H1 (cell line): Measurements from ENCODE around the gene PGLYRP1. TPM values are rescaled to one million over a fixed set of nuclear protein-coding genes. Genes with fewer than 3 reads are reported as not detected.

ENCODE experiments used
- CTCF ChIA-PET: fragments of 300-600 bp; sonication (Branson Sonifier 250); formaldehyde crosslinking; loops from one replicate; lab custom pipeline; 2021; ENCODE audit not compliant: partially characterized antibody; lab: Charles Lee
- POLR2A ChIA-PET: fragments of 300-600 bp; sonication (Branson Sonifier 250); formaldehyde crosslinking; loops from one replicate; lab custom pipeline; 2021; ENCODE audit warnings: inconsistent platforms; ENCODE audit not compliant: partially characterized antibody; lab: Charles Lee
- DNase-seq, 2 experiments: peaks; one replicate each; pipeline versions ENCODE4 v3.0.0 to v3.0.0-alpha.2; 2010 to 2022; ENCODE audit warnings: low spot score in 2 of 2, low read depth in 1 of 2, mixed read lengths in 1 of 2
- FAIRE-seq: peaks from 2 replicates; lab custom pipeline; 2011; peaks lifted over from hg19 to GRCh38; lab: Jason Lieb, UNC
- H2AFZ ChIP-seq: 2 replicates; pipeline ENCODE4 v1.8.1; 2012; ENCODE audit warnings: low read length, inconsistent platforms
- H2AK5ac ChIP-seq: 2 replicates; pipeline ENCODE4 v1.6.1; 2013; ENCODE audit warnings: low read depth, low read length
- H2BK120ac ChIP-seq: replicated peaks from 2 replicates; pipeline ENCODE3; 2013; ENCODE audit warnings: low read depth, low read length, inconsistent platforms
- H2BK12ac ChIP-seq: 2 replicates; pipeline ENCODE4 v1.6.1; 2013; ENCODE audit warnings: low read depth, low read length
- H2BK15ac ChIP-seq: 2 replicates; pipeline ENCODE4 v1.6.1; 2013; ENCODE audit warnings: low read length
- H2BK20ac ChIP-seq: 2 replicates; pipeline ENCODE4 v1.6.1; 2013; ENCODE audit warnings: low read length
- H2BK5ac ChIP-seq: 2 replicates; pipeline ENCODE4 v1.6.1; 2013; ENCODE audit warnings: low read depth, low read length
- H3K14ac ChIP-seq: 2 replicates; pipeline ENCODE4 v1.6.1; 2013; ENCODE audit warnings: inconsistent platforms; ENCODE audit not compliant: insufficient read length
- H3K18ac ChIP-seq: 2 replicates; pipeline ENCODE4 v1.6.1; 2013; ENCODE audit warnings: low read length; ENCODE audit errors: extremely low read depth
- H3K23ac ChIP-seq: 2 replicates; pipeline ENCODE4 v1.6.1; 2013; ENCODE audit warnings: inconsistent platforms; ENCODE audit not compliant: insufficient read length
- H3K23me2 ChIP-seq: 2 replicates; pipeline ENCODE4 v1.6.1; 2013; ENCODE audit warnings: low read depth, low read length
- H3K27ac ChIP-seq: 2 replicates; pipeline ENCODE4 v1.6.1; 2011; ENCODE audit warnings: low read depth, low read length, inconsistent platforms
- H3K27me3 ChIP-seq, 4 experiments: replicated peaks in 1 of 4; 1 replicate in 1 of 4; 2 replicates in 3 of 4; pipeline versions ENCODE4 v1.6.1 to v1.8.1; 2011 to 2013; ENCODE audit warnings: low read length in 3 of 4, mild to moderate bottlenecking in 3 of 4, inconsistent platforms in 2 of 4, mixed read lengths in 2 of 4, moderate library complexity in 1 of 4; ENCODE audit not compliant: control insufficient read depth in 3 of 4, insufficient read depth in 3 of 4; ENCODE audit errors: extremely low read depth in 1 of 4
- H3K36me3 ChIP-seq, 4 experiments: 2 replicates each; pipeline versions ENCODE4 v1.6.1 to v1.8.1; 2011 to 2013; ENCODE audit warnings: mild to moderate bottlenecking in 4 of 4, low read length in 3 of 4, moderate library complexity in 2 of 4, control low read depth in 1 of 4, inconsistent platforms in 1 of 4; ENCODE audit not compliant: insufficient read depth in 4 of 4, control insufficient read depth in 2 of 4
- H3K4ac ChIP-seq: replicated peaks from 2 replicates; pipeline ENCODE3; 2013; ENCODE audit warnings: low read length, low read depth, mixed read lengths, inconsistent platforms; ENCODE audit not compliant: insufficient read length
- H3K4me1 ChIP-seq, 4 experiments: replicated peaks in 1 of 4; 1 replicate in 1 of 4; 2 replicates in 3 of 4; pipeline versions ENCODE4 v1.6.1 to v1.8.1; 2011 to 2013; ENCODE audit warnings: low read length in 3 of 4, inconsistent platforms in 2 of 4, mixed read lengths in 1 of 4; ENCODE audit not compliant: insufficient read depth in 4 of 4, control insufficient read depth in 3 of 4
- H3K4me2 ChIP-seq, 2 experiments: 2 replicates each; pipeline versions ENCODE4 v1.6.1 to v1.8.1; 2011 to 2013; ENCODE audit warnings: low read depth in 2 of 2, low read length in 2 of 2, control low read depth in 1 of 2, inconsistent platforms in 1 of 2, mild to moderate bottlenecking in 1 of 2; ENCODE audit not compliant: insufficient read depth in 1 of 2
- H3K4me3 ChIP-seq, 4 experiments: fragments of 200-600, 300-600 bp in 1 of 4; sonication (generic), shearing (Covaris generic), sonication (Bioruptor Twin) in 1 of 4; 2 replicates each; pipeline versions ENCODE4 v1.5.1 to v1.8.1; 2011 to 2016; ENCODE audit warnings: low read length in 4 of 4, low read depth in 3 of 4, control low read depth in 2 of 4, inconsistent platforms in 2 of 4, mild to moderate bottlenecking in 2 of 4, mixed read lengths in 1 of 4, moderate library complexity in 1 of 4; ENCODE audit not compliant: insufficient read depth in 2 of 4; ENCODE audit errors: extremely low read depth in 1 of 4
- H3K56ac ChIP-seq: replicated peaks from 2 replicates; pipeline ENCODE3; 2013; ENCODE audit warnings: low read depth, mild to moderate bottlenecking, mixed read lengths, low read length, inconsistent platforms; ENCODE audit not compliant: insufficient read length
- H3K79me1 ChIP-seq: 2 replicates; pipeline ENCODE4 v1.6.1; 2013; ENCODE audit warnings: low read depth, low read length, control low read depth
- H3K79me2 ChIP-seq, 2 experiments: 2 replicates each; pipeline versions ENCODE4 v1.6.1 to v1.8.1; 2012 to 2013; ENCODE audit warnings: low read length in 2 of 2, mild to moderate bottlenecking in 2 of 2, inconsistent platforms in 1 of 2; ENCODE audit not compliant: insufficient read depth in 2 of 2, control insufficient read depth in 1 of 2
- H3K9ac ChIP-seq, 4 experiments: replicated peaks in 1 of 4; 1 replicate in 1 of 4; 2 replicates in 3 of 4; pipeline versions ENCODE4 v1.6.1 to v1.8.1; 2011 to 2013; ENCODE audit warnings: low read depth in 3 of 4, low read length in 3 of 4, control low read depth in 2 of 4, mild to moderate bottlenecking in 2 of 4, moderate library complexity in 2 of 4, inconsistent platforms in 1 of 4; ENCODE audit errors: extremely low read depth in 1 of 4
- H3K9me3 ChIP-seq, 2 experiments: 2 replicates each; pipeline versions ENCODE4 v1.6.1 to v1.8.1; 2012 to 2013; ENCODE audit warnings: mild to moderate bottlenecking in 2 of 2, moderate library complexity in 2 of 2, control low read depth in 1 of 2, inconsistent platforms in 1 of 2, low read depth in 1 of 2, low read length in 1 of 2, mixed read lengths in 1 of 2; ENCODE audit not compliant: insufficient read depth in 2 of 2
- H4K20me1 ChIP-seq, 2 experiments: replicated peaks in 1 of 2; 2 replicates each; pipeline versions ENCODE3 to v1.8.1; 2011 to 2013; ENCODE audit warnings: inconsistent platforms in 2 of 2, low read length in 2 of 2, mild to moderate bottlenecking in 1 of 2; ENCODE audit not compliant: insufficient read depth in 2 of 2, control insufficient read depth in 1 of 2
- H4K5ac ChIP-seq: 2 replicates; pipeline ENCODE4 v1.6.1; 2013; ENCODE audit warnings: low read length, low read depth, mixed read lengths, inconsistent platforms; ENCODE audit not compliant: insufficient read length
- H4K8ac ChIP-seq: 2 replicates; pipeline ENCODE4 v1.8.0; 2013; ENCODE audit warnings: mild to moderate bottlenecking, moderate library complexity, low read length, inconsistent platforms; ENCODE audit not compliant: insufficient read depth; ENCODE audit errors: extremely low read depth
- H4K91ac ChIP-seq: replicated peaks from 2 replicates; pipeline ENCODE3; 2013; ENCODE audit warnings: low read length, mixed read lengths, inconsistent platforms; ENCODE audit not compliant: insufficient read length
- ATF3 ChIP-seq: IDR thresholded peaks from 2 replicates; pipeline ENCODE4 v1.6.1; 2011; ENCODE audit warnings: low read depth, mild to moderate bottlenecking, low read length; ENCODE audit not compliant: insufficient read depth
- BACH1 ChIP-seq: IDR thresholded peaks from 2 replicates; pipeline ENCODE4 v1.6.1; 2012; ENCODE audit warnings: low read length, improper control_type of control experiment
- CEBPB ChIP-seq: IDR thresholded peaks from 2 replicates; pipeline ENCODE4 v1.6.1; 2012; ENCODE audit warnings: low read depth, low read length
- KDM5A ChIP-seq: fragments of 200-600 bp; IDR thresholded peaks from 2 replicates; pipeline ENCODE4 v1.7.1; 2012; ENCODE audit warnings: mild to moderate bottlenecking, low read length, inconsistent platforms, mixed read lengths
- SIRT6 ChIP-seq: IDR thresholded peaks from one replicate; pipeline ENCODE4 v1.7.1; 2012; ENCODE audit warnings: low read length, inconsistent platforms
- SUZ12 ChIP-seq: fragments of 200-600 bp; sonication (generic); IDR thresholded peaks from 2 replicates; pipeline ENCODE4 v1.6.1; 2012; ENCODE audit warnings: mild to moderate bottlenecking, inconsistent platforms, low read length, moderate library complexity, mixed read lengths
- TAF7 ChIP-seq: optimal IDR thresholded peaks from 2 replicates; pipeline ENCODE3; 2011; ENCODE audit warnings: low read depth, mild to moderate bottlenecking, inconsistent platforms, low read length, moderate library complexity, borderline replicate concordance
- WGBS, 2 experiments: shearing (Covaris generic) in 1 of 2; methylation state at CpG; one replicate each; pipeline versions ENCODE4 v1.1.6 to v1.1.7; 2013 to 2015; ENCODE audit warnings: low lambda C conversion rate in 2 of 2, mixed read lengths in 2 of 2, inconsistent platforms in 1 of 2, low coverage in 1 of 2, missing lambda C conversion rate in 1 of 2; ENCODE audit not compliant: insufficient replicate concordance in 2 of 2, insufficient coverage in 1 of 2, insufficient read length in 1 of 2; ENCODE audit errors: extremely low coverage in 1 of 2, missing lambda C conversion rate in 1 of 2; 5-methylcytosine and 5-hydroxymethylcytosine counted together
- polyA plus RNA-seq, 7 experiments: library from polyadenylated mRNA; depleted of rRNA in 3 of 7; stranded (reverse) in 5 of 7; unstranded in 2 of 7; fragments of >200 nt in 5 of 7; fragments of 200-250 nt in 2 of 7; gene quantifications; 1 replicate in 5 of 7; 2 replicates in 1 of 7; 4 replicates in 1 of 7; pipeline versions ENCODE4 v1.2.1 to v1.2.3, GENCODE V29; 2011 to 2013; ENCODE audit warnings: missing spikeins in 2 of 7, mixed read lengths in 2 of 7
- total RNA-seq: library from RNA; stranded (reverse); fragmentation: NEBNext Ultra II Directional; extraction: Animal tissue kit (Norgen Biotek cat#: 25700); gene quantifications from 2 replicates; pipeline ENCODE4 v1.2.1, GENCODE V29; 2021

Gene PGLYRP1
- total and polyA plus RNA-seq, 2 of the 8 experiments (the other 6 are each of a cell fraction or from before 2014, with no cell fraction given) = not detected

DNA sequence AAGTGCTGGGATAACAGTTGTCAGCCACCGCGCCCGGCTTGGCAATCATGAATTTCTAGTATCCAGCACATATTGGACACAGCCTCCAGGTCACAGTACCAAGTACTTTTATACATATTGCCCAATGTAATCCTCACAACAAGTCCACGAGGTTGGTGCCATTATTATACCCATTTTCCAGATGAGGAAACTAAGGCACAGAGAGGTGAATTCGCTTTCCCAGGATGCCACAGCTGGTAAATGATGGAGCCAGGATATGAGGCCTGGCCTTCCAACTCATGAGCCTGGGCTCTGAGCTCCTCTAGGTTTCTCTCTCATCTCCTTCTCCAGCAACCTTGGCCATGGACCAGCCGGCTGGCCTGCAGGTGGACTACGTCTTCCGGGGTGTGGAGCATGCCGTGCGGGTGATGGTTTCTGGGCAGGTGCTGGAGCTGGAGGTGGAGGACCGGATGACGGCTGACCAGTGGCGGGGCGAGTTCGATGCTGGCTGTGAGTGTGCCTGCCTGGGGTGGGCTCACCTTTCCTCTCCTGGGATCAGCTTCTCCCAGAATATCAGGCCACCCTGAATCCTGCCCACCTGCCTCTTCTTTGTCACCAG lies 20.1 kb downstream of the PGLYRP1 start:
- Histone ChIP-seq H3K4me3 (no peak overlapping the region), H4K20me1 (peaks cover 2 to 3% of the 10 kb centered on the region in 2 experiments), H4K5ac (no peak overlapping the region), H3K4me2 (no peak overlapping the region), H3K27ac (no peak overlapping the region), H3K14ac (no peak overlapping the region), H3K56ac (no peak overlapping the region), H2BK15ac (no peak overlapping the region), H3K9ac (no peak overlapping the region), H3K79me2 (0 out of 4 replicates have a peak, but pooled peaks cover 0 to 2% of the 10 kb centered on the region in 2 experiments), H3K9me3 (no peaks in the 10 kb centered on the region), H2BK20ac (no peak overlapping the region), H4K91ac (no peak overlapping the region), H2AFZ (no peak overlapping the region), H3K18ac (no peak overlapping the region), H3K23ac (no peak overlapping the region), H3K27me3 (no peaks in the 10 kb centered on the region), H2AK5ac (no peak overlapping the region), H3K4ac (no peak overlapping the region), H2BK5ac (no peak overlapping the region), H2BK12ac (no peak overlapping the region), H4K8ac (no peak overlapping the region), H3K23me2 (peaks cover 10% of the 10 kb centered on the region), H2BK120ac (no peak overlapping the region), H3K36me3 (peaks cover 0 to 6% (median 0%) of the 10 kb centered on the region in 4 experiments; a peak in 3 of 8 replicates), H3K4me1 (peaks cover 0 to 4% (median 3%) of the 10 kb centered on the region in 4 experiments; a peak in 4 of 7 replicates), H3K79me1 (peaks cover 2% of the 10 kb centered on the region; the same call in 1 of the 2 replicates)
- CTCF ChIA-PET = interaction anchor here (1.2 kb wide), 2 partner anchors 17 to 75 kb away, joined by 3 read pairs; no protein-coding TSS in a partner anchor
- DNase-seq (no peak), FAIRE-seq (no peak)
- TF ChIP-seq KDM5A (no peak), SIRT6 (no peak), BACH1 (no peak), ATF3 (no peak), SUZ12 (no peak), CEBPB (no peak), TAF7 (no peak)
- WGBS, 2 experiments = 94% methylated on average over 15 of the region's 15 CpGs; no CpG with 5 or more reads in 1 of the 2 experiments
- POLR2A ChIA-PET = interaction anchor here (1.0 kb wide), 1 partner anchor 28 kb away, joined by 3 read pairs; no protein-coding TSS in a partner anchor
